Psoas muscle (tissue), 8 donors: ENCODE data around the gene KLF3. TPM values are rescaled to one million over a fixed set of nuclear protein-coding genes. Genes with fewer than 3 reads are reported as not detected.
A peak's percentile ranks its signal among the peaks of the same experiment; 100 is the strongest.

ENCODE experiments used
- ATAC-seq, 4 donors: fragments of 200-7000 bp; cut with Tn5 transposase; one replicate each; pipeline ENCODE4 v1.9.1; 2020; ENCODE audit warnings: moderate library complexity in 3 of 4, mild to moderate bottlenecking in 2 of 4
- DNase-seq, 2 donors: peaks; one replicate each; pipeline ENCODE4 v3.0.0-alpha.2; 2020
- H3K27ac ChIP-seq: fragments of 200-600 bp; one replicate; pipeline ENCODE4 v1.8.0; 2022
- H3K27me3 ChIP-seq, 3 donors: fragments of 200-600 bp in 1 of 3; one replicate each; pipeline versions ENCODE4 v1.6.1 to v1.8.0; 2013 to 2022; ENCODE audit warnings: low read length in 2 of 3, mild to moderate bottlenecking in 2 of 3, moderate library complexity in 1 of 3; ENCODE audit not compliant: insufficient read depth in 3 of 3
- H3K36me3 ChIP-seq, 2 donors: fragments of 200-600 bp in 1 of 2; one replicate each; pipeline versions ENCODE4 v1.6.1 to v1.8.0; 2013 to 2022; ENCODE audit warnings: low read depth in 1 of 2, mild to moderate bottlenecking in 1 of 2, moderate library complexity in 1 of 2; ENCODE audit not compliant: insufficient read depth in 1 of 2
- H3K4me1 ChIP-seq: fragments of 200-600 bp; one replicate; pipeline ENCODE4 v1.8.0; 2022
- H3K4me3 ChIP-seq: fragments of 200-600 bp; one replicate; pipeline ENCODE4 v1.8.0; 2022; ENCODE audit warnings: mild to moderate bottlenecking
- H3K9me3 ChIP-seq: fragments of 200-600 bp; one replicate; pipeline ENCODE4 v1.8.0; 2022
- CTCF ChIP-seq: fragments of 200-600 bp; IDR thresholded peaks from one replicate; pipeline ENCODE4 v1.8.0; 2022; ENCODE audit warnings: antibody characterized with exemption
- WGBS, 3 donors: extraction: QIAGEN DNeasy Blood & Tissue Kit; methylation state at CpG; one replicate each; pipeline versions ENCODE4 v1.1.6 to v1.1.7; 2013; 5-methylcytosine and 5-hydroxymethylcytosine counted together
- intact Hi-C, 2 donors: fragments of 100-400 bp; cut with DNase I; formaldehyde crosslinking; loops; one replicate each; pipeline versions ENCODE4 v1.11.0 to v1.14.2; 2022
- polyA plus RNA-seq, 3 donors: library from polyadenylated mRNA; stranded (reverse); fragments of 200-250 nt; gene quantifications; one replicate each; pipeline ENCODE4 v1.2.3, GENCODE V29; 2013
- total RNA-seq, 4 donors: library from RNA; stranded (reverse); fragmentation: NEBNext Ultra II Directional in 2 of 4; extraction: Animal tissue kit (Norgen Biotek cat#: 25700) in 2 of 4; gene quantifications; one replicate each; pipeline versions ENCODE4 v1.2.1 to v1.2.4, GENCODE V29; 2021 to 2023
- donor health status: healthy with polysubstance abuse.
- donor health status: DM: no; HTN: no; CAD: no; lungs with moderate emphysema.
- donor health status: Bipolar disorder and iron deficiency.
- donor health status: healthy.
- donor health status: DM: yes; HTN: yes; CAD: no.
- donor health status: DM: no; HTN: no; CAD: no.
- donor health status: DM: no; HTN: no; CAD: no.
- donor health status: DM: yes; HTN: yes; CAD: no.

The KLF3 gene
- total and polyA plus RNA-seq, 7 donors, result 8.9 to 29.1 (median 14.7) TPM

- Histone ChIP-seq H3K4me1 (no peaks in the 10 kb centered on the region), H3K4me3 (no peak overlapping the region), H3K36me3 (no peaks in the 10 kb centered on the region), H3K27ac (no peak overlapping the region), H3K9me3 (no peaks in the 10 kb centered on the region), H3K27me3 (no peaks in the 10 kb centered on the region)
- DNase-seq (peak; percentile 80 to 87), ATAC-seq (peak; percentile 77 to 87 (median 83))
- WGBS, 3 donors, result 38 to 52% (median 47%) methylated on average over 23 of the region's 23 CpGs
- intact Hi-C loops, result loop anchor here (1.0 to 5.0 kb wide), 5 partner anchors 414 to 668 kb away; no protein-coding TSS in a partner anchor
- peak; percentile 96 for TF ChIP-seq CTCF
Observed at GRCh38 chr4:38730830-38731646, 67.0 kb downstream of the KLF3 start.

GRCh38 chr4:38733663-38734062, 69.7 kb downstream of the KLF3 start:
- Histone ChIP-seq H3K9me3 (no peaks in the 10 kb centered on the region), H3K27me3 (no peaks in the 10 kb centered on the region), H3K36me3 (no peaks in the 10 kb centered on the region), H3K4me3 (no peak overlapping the region), H3K4me1 (no peaks in the 10 kb centered on the region), H3K27ac (no peak overlapping the region)
- WGBS, 3 donors, result 97% methylated on average over 2 of the region's 2 CpGs
- intact Hi-C loops, result loop anchor here (5.0 kb wide), 3 partner anchors 416 to 656 kb away; no protein-coding TSS in a partner anchor
- no peak for ATAC-seq
- DNase-seq, result no peak
- no peak for TF ChIP-seq CTCF

- DNase-seq (no peak), ATAC-seq (no peak)
- H3K27me3 ChIP-seq, result no peaks in the 10 kb centered on the region
- H3K4me1 ChIP-seq, result no peaks in the 10 kb centered on the region
- H3K4me3 ChIP-seq, result no peak overlapping the region
- no peaks in the 10 kb centered on the region for H3K36me3 ChIP-seq
- no peak for TF ChIP-seq CTCF
- H3K9me3 ChIP-seq, result no peaks in the 10 kb centered on the region
- H3K27ac ChIP-seq, result no peak overlapping the region
- WGBS, 3 donors, result 90 to 92% (median 91%) methylated on average over 5 of the region's 5 CpGs
- intact Hi-C loops, result loop anchor here (5.0 kb wide), 3 partner anchors 417 to 657 kb away; no protein-coding TSS in a partner anchor
Observed at GRCh38 chr4:38734446-38734845, 70.4 kb downstream of the KLF3 start.

- no peak for TF ChIP-seq CTCF
Observed at GRCh38 chr4:38734911-38735310, 70.9 kb downstream of the KLF3 start.

More at GRCh38 chr4:38734911-38735310, 70.9 kb downstream of the KLF3 start:
- H3K4me3 ChIP-seq, result no peak overlapping the region
- 76 to 88% (median 84%) methylated on average over 2 of the region's 2 CpGs for WGBS, 3 donors
- ATAC-seq, result no peak
- no peaks in the 10 kb centered on the region for H3K36me3 ChIP-seq
- no peaks in the 10 kb centered on the region for H3K9me3 ChIP-seq
- no peak overlapping the region for H3K27ac ChIP-seq
- intact Hi-C loops, result loop anchor here (5.0 kb wide), 3 partner anchors 418 to 658 kb away; no protein-coding TSS in a partner anchor
- no peaks in the 10 kb centered on the region for H3K4me1 ChIP-seq
- no peak for DNase-seq
- no peaks in the 10 kb centered on the region for H3K27me3 ChIP-seq
